Stimulated activated CD8-positive, alpha-beta memory T cell treated with anti-CD3 and anti-CD28 coated beads, Interleukin-12 subunit alpha, Interleukin-12 subunit beta, amount 100 ng/mL, for 24 hours (primary cell): Measurements from ENCODE around the gene CA11.
"Not testable (repeated sequence)": the region's sequence is repeated elsewhere in the genome, so short reads cannot be mapped to it uniquely, and the experiment has no call there.

Source experiments
- DNase-seq: peaks from one replicate; pipeline ENCODE4 v3.0.0-alpha.2; 2020; ENCODE audit errors: extremely low read depth

The CA11 gene

GRCh38 chr19:48642862-48643261 lies 3.1 kb downstream of the CA11 start:
- no peak for DNase-seq

GRCh38 chr19:48641850-48642249 lies 4.1 kb downstream of the CA11 start:
- no peak for DNase-seq

- DNase-seq: no peak
Observed at GRCh38 chr19:48639483-48640375, 6.3 kb downstream of the CA11 start.

- DNase-seq: no peak
Observed at GRCh38 chr19:48638831-48639381, 7.1 kb downstream of the CA11 start.

- DNase-seq: peak; percentile 60
Observed at GRCh38 chr19:48637948-48638830, 7.8 kb downstream of the CA11 start.

GRCh38 chr19:48637449-48637947 lies 8.5 kb downstream of the CA11 start:
- DNase-seq: peak; percentile 99

GRCh38 chr19:48636859-48637448 lies 9.0 kb downstream of the CA11 start, which contains the start of gene DBP:
Gene DBP (minus strand): TSS chr19:48637379. CDS start chr19:48636994, 385 bp downstream.
- no peak for DNase-seq

- no peak for DNase-seq
Observed at GRCh38 chr19:48635966-48636858, 9.8 kb downstream of the CA11 start.

GRCh38 chr19:48635263-48635965 lies 10.6 kb downstream of the CA11 start:
- peak; percentile 48 for DNase-seq

- DNase-seq: peak; percentile 86
Observed at GRCh38 chr19:48634424-48635262, 11.3 kb downstream of the CA11 start.

GRCh38 chr19:48634036-48634342 lies 12.0 kb downstream of the CA11 start:
- DNase-seq: no peak

- DNase-seq: no peak
Observed at GRCh38 chr19:48633148-48634035, 12.6 kb downstream of the CA11 start.

- DNase-seq: no peak
Observed at GRCh38 chr19:48632692-48633147, 13.3 kb downstream of the CA11 start.

GRCh38 chr19:48632286-48632685 lies 13.7 kb downstream of the CA11 start:
- not testable (repeated sequence) for DNase-seq

GRCh38 chr19:48631225-48631624 lies 14.8 kb downstream of the CA11 start:
- DNase-seq: no peak

GRCh38 chr19:48630296-48631063 lies 15.5 kb downstream of the CA11 start:
- no peak for DNase-seq

GRCh38 chr19:48629599-48630295 lies 16.2 kb downstream of the CA11 start:
- no peak for DNase-seq
